GM19099 (cell line): Measurements from ENCODE around the gene TMIE.

ENCODE experiments used
- POLR2A ChIP-seq: IDR thresholded peaks from 3 replicates; pipeline ENCODE4 v1.6.1; 2011; ENCODE audit warnings: low read depth; ENCODE audit not compliant: insufficient read length; ENCODE audit errors: extremely low read depth

The TMIE gene

GRCh38 chr3:46665763-46666452, 35.3 kb upstream of the TMIE start:
- no peak for TF ChIP-seq POLR2A

- no peak for TF ChIP-seq POLR2A
Observed at GRCh38 chr3:46666453-46666845, 34.7 kb upstream of the TMIE start.

DNA sequence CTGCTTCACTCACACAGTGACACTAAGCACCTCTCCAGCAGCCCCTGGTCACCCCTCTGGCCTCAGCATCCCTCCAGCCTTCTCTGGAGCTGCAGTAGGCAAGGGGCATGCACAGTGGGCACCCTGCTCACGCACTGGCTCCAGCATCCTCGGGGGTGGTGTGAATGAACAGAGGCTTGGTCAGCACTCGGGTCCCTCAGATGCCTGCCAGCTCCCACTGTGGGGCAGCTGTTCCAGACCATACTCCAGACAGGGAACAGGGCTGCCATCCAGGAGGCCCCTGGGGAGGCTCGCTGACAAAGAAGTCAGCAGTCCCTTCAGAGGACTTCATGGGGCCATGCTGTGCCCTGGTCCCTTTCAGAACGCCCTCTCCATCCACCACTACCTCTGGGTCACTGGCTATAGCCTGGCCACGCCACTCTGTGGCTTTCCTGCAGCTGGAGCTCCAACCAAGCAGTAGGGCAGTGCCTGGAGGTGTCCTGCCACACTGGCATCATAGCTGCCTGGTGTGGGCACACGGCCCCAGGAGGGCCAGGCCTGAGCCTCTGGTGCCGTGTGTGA, 34.1 kb upstream of the TMIE start:
- no peak for TF ChIP-seq POLR2A

DNA sequence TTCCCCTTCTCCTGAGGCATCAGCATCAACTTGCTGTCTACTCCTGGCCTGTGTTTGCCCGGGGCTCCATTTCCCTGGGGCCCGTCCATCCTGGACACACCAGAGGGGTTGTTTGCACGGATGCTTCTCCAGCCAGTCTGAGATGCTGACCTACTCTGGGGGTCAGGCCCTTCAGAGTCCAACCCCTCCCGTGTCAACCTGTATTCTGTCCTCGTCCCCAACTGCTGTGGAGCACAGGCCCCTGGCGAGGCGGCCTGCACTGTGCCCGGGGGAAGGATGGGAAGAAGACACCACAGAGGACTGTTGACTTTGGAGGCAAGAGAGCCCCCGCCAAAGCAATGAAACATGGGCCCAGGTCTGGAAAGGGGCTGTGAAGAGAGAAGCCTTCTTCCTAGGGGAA, 33.5 kb upstream of the TMIE start:
- TF ChIP-seq POLR2A = no peak

DNA sequence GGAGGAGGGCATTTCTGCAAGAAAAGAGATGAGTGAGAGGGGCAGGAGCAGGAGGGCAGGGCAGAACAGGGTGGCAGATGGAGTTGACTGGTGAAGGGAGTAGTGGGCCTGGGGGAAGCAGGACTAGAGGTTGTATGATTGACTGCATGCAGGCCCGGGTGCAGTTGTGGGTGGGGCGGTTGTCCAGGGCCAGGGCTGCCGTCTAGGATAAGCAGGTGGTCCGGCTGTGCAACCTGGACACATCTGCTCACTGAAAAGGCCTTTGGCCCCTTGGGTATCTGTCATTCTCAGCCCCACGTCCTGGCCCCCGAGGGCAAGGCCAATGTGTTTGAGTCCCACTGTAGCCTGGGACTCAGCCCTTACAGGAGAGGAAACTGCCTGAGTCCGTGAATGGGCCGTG, 33.1 kb upstream of the TMIE start:
- no peak for TF ChIP-seq POLR2A

DNA sequence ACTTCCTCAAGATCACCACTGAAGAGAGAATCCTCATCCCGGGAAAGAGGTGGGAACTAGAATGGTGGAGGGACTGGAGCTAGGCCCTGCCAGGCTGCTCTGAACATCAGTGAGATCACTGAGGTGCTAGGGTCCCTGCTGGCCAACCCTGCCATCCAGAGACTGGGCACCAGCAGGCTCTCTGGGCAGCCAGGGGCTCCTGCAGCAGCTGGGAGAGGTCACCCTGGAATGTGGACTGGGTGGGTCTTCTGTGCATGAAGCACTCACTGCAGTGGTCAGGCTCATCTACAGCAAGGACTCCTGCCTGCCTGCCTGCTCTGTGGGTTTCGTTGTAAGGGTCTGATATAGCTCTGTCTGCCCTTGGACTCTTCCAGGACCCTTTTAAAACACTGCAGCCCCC, 32.6 kb upstream of the TMIE start:
- no peak for TF ChIP-seq POLR2A

DNA sequence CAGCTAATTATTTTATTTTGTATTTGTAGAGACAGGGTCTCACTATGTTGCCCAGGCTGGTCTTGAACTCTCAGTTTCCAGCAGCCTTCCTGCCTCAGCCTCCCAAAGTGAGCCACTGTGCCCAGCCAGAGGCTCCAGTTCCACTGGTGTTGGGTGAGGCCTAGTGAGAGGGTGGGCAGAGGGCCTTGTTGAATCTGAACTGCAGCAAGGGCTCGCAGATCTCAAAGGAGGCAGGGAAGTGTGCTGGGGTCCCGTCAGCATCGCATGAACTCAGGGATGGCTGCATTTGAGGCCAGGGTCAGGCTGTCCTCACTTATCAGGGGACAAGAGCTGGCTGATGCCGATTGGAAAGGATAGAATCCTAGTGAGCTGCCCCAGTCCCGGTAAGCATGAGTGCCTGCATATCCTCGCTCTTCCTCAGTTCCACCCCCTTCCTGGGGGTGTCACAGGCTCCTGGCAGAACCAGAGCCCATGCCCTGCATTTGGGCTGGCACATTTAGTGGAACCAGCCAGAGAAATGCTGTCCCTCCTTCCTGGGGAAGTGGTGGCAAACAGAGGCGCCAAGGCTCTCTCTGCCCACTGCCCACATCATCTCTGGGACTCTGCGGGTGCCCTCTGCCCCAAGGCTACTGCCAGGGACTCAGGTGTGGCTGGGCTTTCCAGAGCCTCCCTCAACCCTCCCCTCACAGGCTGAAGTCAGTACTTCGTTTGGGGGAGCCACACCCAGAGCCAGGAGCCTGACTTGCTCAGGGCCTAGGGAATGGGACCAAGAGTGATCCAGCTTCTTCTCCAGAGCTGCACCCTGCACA, 31.8 kb upstream of the TMIE start:
- TF ChIP-seq POLR2A = no peak

- no peak for TF ChIP-seq POLR2A
Observed at GRCh38 chr3:46670000-46670890, 30.9 kb upstream of the TMIE start.

GRCh38 chr3:46670891-46671427, 30.2 kb upstream of the TMIE start:
- TF ChIP-seq POLR2A = no peak

DNA sequence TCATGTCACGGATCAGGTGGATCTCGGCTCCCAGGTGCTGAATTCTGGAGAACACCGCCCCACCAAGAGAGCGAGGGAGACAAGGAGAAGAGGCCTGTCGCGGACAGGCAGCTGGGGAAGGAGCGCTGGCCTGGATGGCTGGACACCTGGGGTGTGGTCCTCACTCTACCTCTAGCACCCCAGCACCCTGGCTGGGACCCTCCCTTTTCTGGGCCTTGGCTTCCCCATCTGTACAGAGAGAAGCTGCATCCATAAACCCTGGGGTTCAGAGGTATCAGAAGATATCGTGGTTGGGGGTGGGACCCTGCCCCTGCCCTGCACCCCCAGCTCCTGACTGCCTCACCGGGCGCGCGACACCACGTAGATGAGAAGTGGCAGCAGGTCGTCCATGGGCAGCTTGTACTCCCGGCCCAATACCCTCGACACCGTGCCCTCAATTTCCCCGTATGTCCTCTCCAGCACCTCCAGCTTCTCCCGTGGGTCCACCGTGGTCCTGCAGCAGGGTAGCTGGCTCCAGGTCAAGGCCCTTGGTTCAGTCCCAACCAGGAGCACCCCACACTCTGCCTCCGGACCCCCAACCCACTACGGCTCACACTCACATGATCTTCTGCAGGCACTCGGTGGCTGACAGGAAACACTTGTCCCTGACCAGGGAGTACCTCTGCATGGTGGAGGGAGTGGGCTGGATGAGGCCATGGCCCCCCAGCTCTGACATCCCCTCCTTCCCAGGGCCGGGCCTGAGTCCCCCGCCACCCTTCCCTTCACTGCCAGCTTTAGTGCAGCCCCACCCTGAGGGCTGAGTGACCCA, 29.4 kb upstream of the TMIE start:
- no peak for TF ChIP-seq POLR2A

DNA sequence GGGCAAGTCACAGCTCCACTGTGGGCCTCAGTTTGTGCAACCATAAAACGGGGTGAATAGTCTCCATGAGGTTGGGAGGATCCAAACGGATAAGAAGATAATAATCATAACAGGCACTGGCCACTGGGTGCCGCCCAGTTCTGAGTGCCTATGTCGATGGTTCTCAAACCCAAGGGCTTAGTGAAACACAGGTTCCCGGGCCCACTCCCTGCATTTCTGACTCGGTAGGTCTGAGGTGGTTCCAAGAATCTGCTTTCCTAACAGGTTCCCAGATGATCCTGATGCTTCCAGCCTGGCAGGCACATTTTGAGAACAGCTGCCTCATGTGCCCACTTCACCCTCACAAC, 28.9 kb upstream of the TMIE start:
- TF ChIP-seq POLR2A = no peak

- TF ChIP-seq POLR2A = no peak
Observed at GRCh38 chr3:46673151-46674030, 27.8 kb upstream of the TMIE start.
